ENCODE measurements around the gene AKNA.

Gene AKNA

DNA sequence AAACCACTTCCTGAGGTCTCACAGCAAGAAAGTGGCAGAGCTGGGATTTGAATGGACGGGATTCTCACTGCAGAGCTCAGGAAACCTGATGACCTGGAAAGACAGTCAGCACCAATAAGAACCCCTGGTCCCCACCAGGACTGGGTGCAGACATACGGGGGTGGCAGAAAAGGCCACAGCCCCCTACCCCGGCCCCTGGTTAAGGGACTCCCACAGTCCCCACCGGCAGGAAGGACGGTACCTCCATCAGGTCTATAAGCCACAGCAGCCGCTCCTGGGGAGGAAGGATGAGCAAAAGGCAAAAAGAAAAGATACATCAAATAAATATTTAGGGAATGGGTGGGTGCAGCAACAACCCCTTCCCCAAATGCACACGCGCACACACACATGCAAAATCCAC is 32.0 kb upstream of the AKNA start:
- no peaks in the 10 kb centered on the region for H3K36me3 ChIP-seq
- no peak for DNase-seq

DNA sequence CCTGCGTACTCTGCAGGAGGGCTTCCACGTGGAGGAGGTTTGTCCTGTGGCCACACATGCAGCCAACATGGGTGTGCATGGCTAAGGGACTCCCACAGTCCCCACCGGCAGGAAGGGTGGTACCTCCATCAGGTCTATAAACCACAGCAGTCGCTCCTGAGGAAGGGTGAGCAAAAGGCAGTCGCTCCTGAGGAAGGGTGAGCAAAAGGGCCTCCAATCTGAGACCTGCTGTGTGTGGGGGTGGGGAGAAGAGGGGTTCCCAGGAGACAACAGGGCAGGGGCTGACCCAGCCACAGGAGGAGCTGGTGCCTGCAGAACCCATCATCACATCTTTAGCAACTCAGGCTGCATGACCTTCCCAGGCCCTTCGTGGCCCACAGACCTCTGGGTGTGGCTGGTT is 30.3 kb upstream of the AKNA start:
- Histone ChIP-seq H3K4me3 (ENCODE audit: low read depth, low read length) (no peak overlapping the region), H3K36me3 (no peaks in the 10 kb centered on the region), H3K27me3 (no peaks in the 10 kb centered on the region; the same call in 1 of the 2 replicates), H3K4me1 (no peaks in the 10 kb centered on the region), H3K9me3 (no peaks in the 10 kb centered on the region)
- no peak for DNase-seq
- TF ChIP-seq, protein P1, sequence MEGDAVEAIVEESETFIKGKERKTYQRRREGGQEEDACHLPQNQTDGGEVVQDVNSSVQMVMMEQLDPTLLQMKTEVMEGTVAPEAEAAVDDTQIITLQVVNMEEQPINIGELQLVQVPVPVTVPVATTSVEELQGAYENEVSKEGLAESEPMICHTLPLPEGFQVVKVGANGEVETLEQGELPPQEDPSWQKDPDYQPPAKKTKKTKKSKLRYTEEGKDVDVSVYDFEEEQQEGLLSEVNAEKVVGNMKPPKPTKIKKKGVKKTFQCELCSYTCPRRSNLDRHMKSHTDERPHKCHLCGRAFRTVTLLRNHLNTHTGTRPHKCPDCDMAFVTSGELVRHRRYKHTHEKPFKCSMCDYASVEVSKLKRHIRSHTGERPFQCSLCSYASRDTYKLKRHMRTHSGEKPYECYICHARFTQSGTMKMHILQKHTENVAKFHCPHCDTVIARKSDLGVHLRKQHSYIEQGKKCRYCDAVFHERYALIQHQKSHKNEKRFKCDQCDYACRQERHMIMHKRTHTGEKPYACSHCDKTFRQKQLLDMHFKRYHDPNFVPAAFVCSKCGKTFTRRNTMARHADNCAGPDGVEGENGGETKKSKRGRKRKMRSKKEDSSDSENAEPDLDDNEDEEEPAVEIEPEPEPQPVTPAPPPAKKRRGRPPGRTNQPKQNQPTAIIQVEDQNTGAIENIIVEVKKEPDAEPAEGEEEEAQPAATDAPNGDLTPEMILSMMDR (IDR thresholded peaks at IDR 0.05; ENCODE audit: low read depth, low read length): no peak

More for the DNA sequence above, 32.0 kb upstream of the AKNA start:
- H3K27me3 ChIP-seq: no peaks in the 10 kb centered on the region; the same call in 1 of the 2 replicates
- TF ChIP-seq, protein P1 (IDR thresholded peaks at IDR 0.05; ENCODE audit: low read depth, low read length): no peak
- H3K4me3 ChIP-seq (ENCODE audit: low read depth, low read length): no peak overlapping the region
- no peaks in the 10 kb centered on the region for H3K4me1 ChIP-seq
- H3K9me3 ChIP-seq: no peaks in the 10 kb centered on the region

DNA sequence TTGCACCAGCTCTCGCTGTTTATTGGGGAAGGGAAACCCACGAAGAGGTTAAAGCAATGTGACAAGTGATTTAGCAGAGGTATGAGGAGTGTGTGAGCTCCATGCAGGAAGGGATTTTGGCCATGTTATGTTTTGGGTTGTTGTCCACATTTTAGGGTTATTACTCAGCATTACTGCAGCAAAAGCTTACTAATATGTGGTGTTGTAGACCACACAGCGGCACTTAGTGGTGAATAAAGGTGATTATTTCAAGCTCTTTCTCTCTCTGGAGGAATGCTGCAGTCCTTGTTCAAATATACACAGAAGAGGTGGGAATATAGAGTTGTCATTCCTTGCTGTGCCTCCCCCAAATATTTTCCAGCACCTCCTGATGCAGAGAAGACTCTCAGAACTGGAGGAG is 29.7 kb upstream of the AKNA start:
- no peaks in the 10 kb centered on the region for H3K4me1 ChIP-seq
- no peak for DNase-seq
- no peak overlapping the region for H3K4me3 ChIP-seq (ENCODE audit: low read depth, low read length)
- TF ChIP-seq, protein P1 (IDR thresholded peaks at IDR 0.05; ENCODE audit: low read depth, low read length): no peak
- H3K9me3 ChIP-seq: no peaks in the 10 kb centered on the region
- no peaks in the 10 kb centered on the region for H3K36me3 ChIP-seq
- no peaks in the 10 kb centered on the region for H3K27me3 ChIP-seq

DNA sequence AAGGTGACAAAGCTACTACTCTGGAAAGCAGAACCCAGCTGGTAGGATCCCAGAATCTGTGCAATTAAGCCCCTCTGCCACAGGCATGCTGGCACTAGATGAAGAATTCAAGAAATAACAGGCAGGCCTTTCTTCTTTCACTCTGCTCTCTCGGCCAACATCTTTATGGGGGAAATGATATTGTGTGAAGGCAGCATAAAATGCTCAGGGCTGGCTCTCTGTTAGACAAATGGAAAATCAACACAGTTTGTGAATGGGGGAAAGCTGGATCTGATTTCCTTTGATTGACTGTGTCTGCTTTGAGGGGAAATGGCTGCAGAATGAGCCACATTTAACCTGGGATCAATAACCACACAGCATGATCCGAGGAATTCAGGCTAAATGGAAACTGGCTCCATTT is 29.1 kb upstream of the AKNA start:
- H3K4me1 ChIP-seq: no peaks in the 10 kb centered on the region
- no peak overlapping the region for H3K4me3 ChIP-seq (ENCODE audit: low read depth, low read length)
- DNase-seq: no peak
- no peaks in the 10 kb centered on the region for H3K27me3 ChIP-seq
- no peaks in the 10 kb centered on the region for H3K36me3 ChIP-seq
- TF ChIP-seq, protein P1 (IDR thresholded peaks at IDR 0.05; ENCODE audit: low read depth, low read length): no peak
- H3K9me3 ChIP-seq: no peaks in the 10 kb centered on the region

DNA sequence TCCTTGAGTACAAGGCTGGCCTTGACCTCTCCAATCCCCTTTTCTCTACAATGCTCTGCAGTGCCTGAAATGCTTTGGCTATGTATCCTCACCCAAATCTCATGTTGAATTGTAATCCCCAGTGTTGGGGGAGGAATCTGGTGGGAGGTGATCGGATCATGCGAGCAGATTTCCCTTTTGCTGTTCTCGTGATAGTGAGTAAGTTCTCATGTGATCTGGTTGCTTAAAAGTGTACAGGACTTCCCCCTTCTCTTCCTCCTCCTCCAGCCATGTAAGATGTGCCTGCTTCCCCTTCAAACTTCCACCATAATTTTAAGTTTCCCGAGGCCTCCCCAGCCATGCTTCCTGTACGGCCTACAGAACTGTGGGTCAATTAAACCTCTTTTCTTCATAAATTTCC is 28.5 kb upstream of the AKNA start:
- TF ChIP-seq, protein P1 (IDR thresholded peaks at IDR 0.05; ENCODE audit: low read depth, low read length): no peak
- DNase-seq: no peak
- Histone ChIP-seq H3K4me3 (ENCODE audit: low read depth, low read length) (no peak overlapping the region), H3K4me1 (no peaks in the 10 kb centered on the region), H3K9me3 (no peaks in the 10 kb centered on the region), H3K27me3 (no peaks in the 10 kb centered on the region), H3K36me3 (no peaks in the 10 kb centered on the region)

DNA sequence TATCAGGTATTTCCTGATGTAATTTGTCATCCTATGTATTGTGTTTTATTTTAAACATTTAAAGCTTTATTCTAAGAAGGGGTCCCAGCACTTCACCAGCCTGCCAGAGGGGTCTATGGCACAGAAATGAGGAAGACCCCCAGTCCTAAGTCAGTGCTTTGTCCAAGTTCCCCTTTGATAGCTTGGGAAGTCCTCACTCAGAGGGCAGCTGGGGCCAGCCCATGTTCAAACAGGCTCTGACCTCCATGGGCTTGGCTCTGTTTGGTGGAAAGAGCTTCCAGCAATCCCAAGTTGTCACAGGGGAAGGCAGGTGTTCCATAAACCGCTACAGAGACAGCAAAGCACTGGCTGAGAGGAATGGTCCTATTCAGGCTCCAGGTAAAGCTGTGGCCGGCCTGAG is 26.6 kb upstream of the AKNA start:
- no peaks in the 10 kb centered on the region for H3K27me3 ChIP-seq
- no peaks in the 10 kb centered on the region for H3K4me1 ChIP-seq
- H3K9me3 ChIP-seq: no peaks in the 10 kb centered on the region
- TF ChIP-seq, protein P1 (IDR thresholded peaks at IDR 0.05; ENCODE audit: low read depth, low read length): no peak
- H3K36me3 ChIP-seq: no peaks in the 10 kb centered on the region
- DNase-seq: no peak
- H3K4me3 ChIP-seq (ENCODE audit: low read depth, low read length): no peak overlapping the region

Data from BE2C (cell line).